ENCODE data around the gene MAP2K5. TPM values are rescaled to one million over a fixed set of nuclear protein-coding genes. Genes with fewer than 3 reads are reported as not detected.

Gene MAP2K5
- total RNA-seq, 2 donors from 2014 or later, result 20.0 to 23.9 TPM

DNA sequence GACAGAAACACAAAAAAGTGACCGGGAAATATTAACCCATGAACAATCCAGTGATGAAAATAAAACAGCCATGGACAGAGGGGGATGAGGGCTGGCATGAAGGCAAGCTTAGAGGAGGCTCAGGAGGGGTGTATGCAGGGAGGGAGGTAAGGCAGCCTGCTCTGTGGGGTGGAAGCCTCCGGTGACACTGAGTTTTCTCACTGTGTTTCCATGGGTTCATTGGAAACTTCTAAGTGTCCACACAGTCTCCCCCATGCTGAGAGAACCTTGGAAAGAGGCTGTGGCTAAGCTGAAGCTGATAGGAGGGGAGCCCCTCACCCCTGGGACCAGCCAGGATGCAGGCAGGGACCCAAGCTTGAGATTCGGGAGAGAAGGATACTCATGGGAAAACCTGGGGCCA, 276.0 kb downstream of the MAP2K5 start:
- Mint-ChIP-seq H3K27ac (no peak overlapping the region), H3K9me3 (no peaks in the 10 kb centered on the region), H3K36me3 (peaks cover 0 to 12% of the 10 kb centered on the region in 2 donors)
- ATAC-seq (no peak), DNase-seq (ENCODE audit: low spot score in 2 of 2) (no peak)

DNA sequence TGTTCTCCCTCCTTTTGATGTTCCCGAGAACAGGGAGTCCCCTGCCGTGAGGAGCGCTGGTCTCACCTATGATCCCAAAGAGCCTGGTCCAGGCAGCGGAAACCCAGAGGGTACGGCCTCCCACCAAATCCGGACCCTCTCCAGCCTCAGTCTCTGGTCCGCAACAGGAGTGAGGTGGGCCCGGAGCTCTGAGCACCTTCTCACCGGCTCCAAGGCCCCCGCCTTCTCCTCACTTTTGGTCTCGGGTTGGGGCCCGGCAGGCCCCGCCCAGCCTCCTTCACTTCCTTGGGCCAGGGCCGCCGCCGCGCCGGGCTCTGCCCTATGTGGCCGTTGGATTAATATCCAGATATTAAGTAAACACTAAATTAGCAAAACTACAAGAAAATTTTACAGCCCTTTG, 277.1 kb downstream of the MAP2K5 start:
- peaks cover 0 to 20% of the 10 kb centered on the region in 2 donors for H3K36me3 Mint-ChIP-seq
- DNase-seq (ENCODE audit: low spot score in 2 of 2), result no peak
- H3K27ac Mint-ChIP-seq, result no peak overlapping the region
- no peaks in the 10 kb centered on the region for H3K9me3 Mint-ChIP-seq
- ATAC-seq, result no peak

DNA sequence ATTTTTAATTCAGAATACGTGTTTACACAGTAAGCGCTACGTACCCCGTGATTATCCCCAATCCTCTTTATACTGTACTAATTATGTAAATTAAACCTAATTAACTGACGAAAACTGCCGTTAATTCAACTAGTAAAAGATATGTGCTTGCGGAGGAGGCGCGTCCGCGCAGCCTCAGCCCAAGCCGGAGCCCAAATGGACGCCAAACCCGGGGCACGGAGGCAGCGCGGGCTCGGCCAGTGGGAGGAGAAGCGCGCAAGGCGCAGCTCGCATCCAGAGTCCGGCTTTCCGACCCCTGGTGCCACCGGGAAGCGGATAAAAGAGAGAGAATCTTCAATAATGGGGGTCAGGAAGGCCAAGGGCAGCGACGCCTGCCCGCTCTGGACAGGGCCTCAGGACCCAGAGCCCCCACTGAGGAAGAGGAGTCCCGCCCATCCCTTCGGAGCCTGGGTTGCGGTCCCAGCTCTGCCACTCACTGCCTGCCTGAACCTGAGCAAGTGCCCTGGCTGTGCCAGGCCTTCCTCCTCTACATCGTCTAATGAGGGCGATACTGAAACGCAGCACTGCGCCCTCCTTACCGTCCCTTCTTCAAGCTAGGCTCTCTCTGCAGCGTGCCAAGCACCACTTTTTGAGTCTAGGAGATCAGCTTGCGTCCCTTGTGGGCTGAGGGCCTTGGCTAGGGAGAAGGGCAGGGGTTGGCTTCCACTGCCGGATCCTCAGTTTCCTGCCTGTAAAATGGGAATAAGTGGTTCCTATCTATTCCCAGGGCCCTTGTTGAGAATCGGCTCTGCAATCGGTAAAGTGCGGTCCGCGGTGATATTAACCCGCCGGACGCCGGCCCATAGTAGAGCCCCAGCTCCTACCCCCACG, 277.9 kb downstream of the MAP2K5 start:
- no peak overlapping the region for H3K27ac Mint-ChIP-seq
- no peaks in the 10 kb centered on the region for H3K9me3 Mint-ChIP-seq
- ATAC-seq (no peak), DNase-seq (ENCODE audit: low spot score in 2 of 2) (no peak)
- peaks cover 0 to 19% of the 10 kb centered on the region in 2 donors for H3K36me3 Mint-ChIP-seq

DNA sequence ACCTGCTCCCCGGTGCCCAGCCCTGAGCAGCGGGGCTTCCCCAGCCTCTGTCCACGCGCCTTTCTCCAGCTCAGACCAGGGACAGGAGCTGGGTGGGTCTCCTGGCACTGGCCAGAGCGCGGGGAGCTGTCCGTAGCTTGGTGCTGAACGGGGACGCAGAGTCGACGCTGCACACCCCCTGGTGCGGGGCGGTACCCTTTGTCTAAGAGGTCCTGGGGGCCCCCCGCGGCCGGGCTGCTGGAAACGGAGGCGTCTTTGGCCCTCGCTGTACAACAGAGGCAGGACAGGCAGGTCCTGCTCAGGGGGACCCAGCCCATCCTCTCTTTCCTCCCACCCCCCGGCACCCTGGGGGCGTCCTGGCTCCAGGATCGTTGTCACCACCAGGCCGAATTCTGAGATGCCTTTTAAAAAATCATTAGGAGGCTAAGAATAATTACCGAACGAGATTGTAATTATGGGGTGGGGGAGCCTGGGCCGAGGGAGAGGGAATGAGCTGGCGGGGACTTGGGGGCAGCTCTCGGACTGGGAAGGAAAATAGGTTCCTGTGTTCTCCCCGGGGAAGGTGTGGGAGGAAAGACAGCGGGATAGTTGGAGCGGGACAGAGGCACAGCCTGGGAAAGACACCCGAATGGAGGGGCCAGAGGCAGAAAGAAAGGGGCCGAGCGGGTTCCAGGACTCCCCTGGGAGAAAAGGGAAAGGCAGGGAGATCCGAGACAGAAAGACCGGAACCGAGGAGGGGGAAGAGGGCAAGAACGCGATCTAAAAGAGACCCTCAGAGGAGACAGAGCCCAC, 278.7 kb downstream of the MAP2K5 start:
- no peaks in the 10 kb centered on the region for H3K9me3 Mint-ChIP-seq
- peak in 1 of 2 donors; percentile 52 for DNase-seq (ENCODE audit: low spot score in 2 of 2)
- peaks cover 2 to 20% of the 10 kb centered on the region in 2 donors for H3K36me3 Mint-ChIP-seq
- peak; percentile 23 to 36 for ATAC-seq
- peak overlapping the region in 1 of 2 donors; percentile 47 for H3K27ac Mint-ChIP-seq

DNA sequence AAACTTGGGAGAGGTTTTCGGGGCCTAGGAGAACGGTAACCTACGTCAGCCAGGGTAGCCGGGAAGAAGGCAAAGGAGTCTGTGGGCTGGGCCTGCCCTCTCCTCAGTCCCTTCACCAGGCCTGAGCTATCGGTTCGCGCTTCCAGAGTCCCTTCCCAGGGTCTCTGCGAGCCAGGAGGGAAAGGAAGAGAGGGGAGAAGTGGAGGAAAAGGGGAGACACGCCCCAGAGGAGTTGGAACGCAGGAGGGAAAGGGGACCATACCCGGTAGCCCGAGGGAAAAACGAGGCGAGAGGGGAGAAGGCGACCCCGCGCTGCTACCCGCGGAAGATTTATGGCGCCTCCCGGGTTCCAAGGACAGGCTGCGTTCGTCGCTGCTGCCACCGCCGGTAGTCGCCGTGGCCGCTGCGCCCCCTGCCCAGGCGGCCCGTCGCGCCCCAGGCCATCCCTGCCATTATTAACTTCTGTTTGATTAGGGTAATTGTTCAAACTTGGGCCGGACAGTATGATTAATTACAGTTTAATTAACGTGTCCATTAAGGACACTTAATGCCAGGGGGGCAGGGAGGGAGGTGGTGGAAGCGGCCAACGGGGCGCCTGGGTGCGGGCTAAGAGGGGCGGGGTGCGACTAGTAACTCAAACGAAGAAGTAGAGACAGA, 279.4 kb downstream of the MAP2K5 start:
- H3K9me3 Mint-ChIP-seq, result no peaks in the 10 kb centered on the region
- ATAC-seq (no peak), DNase-seq (ENCODE audit: low spot score in 2 of 2) (peak in 1 of 2 donors; percentile 24)
- peaks cover 5 to 21% of the 10 kb centered on the region in 2 donors for H3K36me3 Mint-ChIP-seq
- H3K27ac Mint-ChIP-seq, result peak overlapping the region in 1 of 2 donors; percentile 47

DNA sequence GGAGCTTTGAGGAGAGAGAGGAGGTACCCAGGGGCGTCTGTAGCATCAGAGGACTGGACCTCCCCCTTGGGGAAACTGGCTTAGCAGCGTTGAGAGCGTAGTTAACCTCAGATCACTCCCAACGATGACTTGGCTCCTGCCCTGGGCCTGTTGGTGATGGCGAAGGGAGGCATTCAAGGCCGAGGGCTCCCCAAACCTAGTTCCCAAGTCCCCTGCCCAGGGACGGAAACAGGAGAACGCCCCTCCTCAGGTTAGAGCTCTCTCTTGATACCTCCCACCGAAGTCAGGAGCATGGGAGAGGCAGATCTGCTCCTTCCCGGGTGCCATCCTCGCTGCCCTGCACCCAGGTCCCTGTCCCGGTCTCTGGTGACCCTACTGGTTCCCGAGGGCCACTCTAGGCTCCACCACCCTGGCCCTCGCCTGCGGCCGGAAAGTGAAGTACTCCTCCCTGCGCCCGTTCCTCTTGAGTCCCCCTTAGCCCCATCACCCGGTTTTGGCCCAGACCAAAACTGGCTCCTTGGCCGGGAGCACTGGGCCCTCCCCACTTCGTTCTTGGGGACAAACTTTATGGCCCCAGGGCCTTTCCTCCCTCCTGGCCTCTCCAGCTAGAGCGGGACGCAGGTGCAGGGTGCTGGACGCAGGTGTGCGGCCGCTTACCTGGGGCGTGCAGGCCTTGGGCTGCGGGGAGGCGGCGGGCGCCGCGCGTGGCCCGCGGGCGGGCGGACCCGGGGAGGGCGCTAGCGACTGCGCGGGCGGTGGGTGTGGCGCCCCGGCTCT, 280.2 kb downstream of the MAP2K5 start:
- DNase-seq (ENCODE audit: low spot score in 2 of 2), result no peak
- no peak overlapping the region for H3K27ac Mint-ChIP-seq
- ATAC-seq, result peak; percentile 8 to 37
- H3K36me3 Mint-ChIP-seq, result peaks cover 5 to 21% of the 10 kb centered on the region in 2 donors
- H3K9me3 Mint-ChIP-seq, result no peaks in the 10 kb centered on the region

DNA sequence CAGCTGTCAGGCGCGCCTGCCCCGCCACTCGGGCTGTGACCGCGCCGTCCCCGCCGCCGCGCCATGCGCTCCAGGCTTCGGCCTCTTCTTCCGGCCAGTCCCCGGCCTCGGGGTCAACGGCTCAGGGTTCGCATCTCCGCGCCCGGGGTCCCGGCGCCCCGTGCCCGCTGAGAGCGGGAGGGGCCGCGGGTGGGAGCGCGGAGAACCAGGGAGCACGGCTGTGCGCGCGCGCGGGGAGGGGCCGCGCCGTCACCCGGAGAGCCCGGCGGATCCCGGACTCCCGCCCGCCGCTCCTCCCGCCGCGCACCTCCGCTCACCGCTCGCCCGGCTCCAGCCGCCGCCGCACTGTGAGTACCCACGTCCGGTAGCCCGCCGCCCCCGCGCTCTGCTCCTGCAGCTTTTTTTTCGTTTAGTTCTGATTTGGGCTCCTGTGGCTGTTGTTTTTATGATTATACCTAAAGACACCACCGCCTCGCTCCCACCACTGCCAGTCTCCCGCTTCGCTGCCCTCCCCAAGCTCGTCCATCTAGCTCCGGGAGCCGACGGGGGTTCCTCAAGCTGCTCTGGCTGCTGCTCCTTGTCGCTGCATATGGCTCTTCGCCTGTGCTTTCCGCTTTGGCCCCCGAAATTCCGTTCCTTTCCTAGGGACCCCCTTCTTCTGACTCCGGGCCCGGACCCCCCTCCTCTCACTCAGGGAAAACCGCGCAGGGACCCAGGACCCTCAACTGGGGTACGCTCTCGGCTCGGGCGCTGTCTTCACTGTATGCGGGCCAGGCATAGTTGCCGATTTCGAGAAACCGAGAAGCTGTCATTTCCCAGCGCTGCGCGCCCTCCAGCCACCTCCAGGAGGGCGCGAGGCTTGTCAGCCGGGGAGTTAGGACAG, 281.1 kb downstream of the MAP2K5 start:
- H3K36me3 Mint-ChIP-seq, result peaks cover 5 to 21% of the 10 kb centered on the region in 2 donors
- DNase-seq (ENCODE audit: low spot score in 2 of 2) (peak in 1 of 2 donors; percentile 15), ATAC-seq (peak in 1 of 2 donors; percentile 60)
- peak overlapping the region in 1 of 2 donors; percentile 80 for H3K27ac Mint-ChIP-seq
- no peaks in the 10 kb centered on the region for H3K9me3 Mint-ChIP-seq

DNA sequence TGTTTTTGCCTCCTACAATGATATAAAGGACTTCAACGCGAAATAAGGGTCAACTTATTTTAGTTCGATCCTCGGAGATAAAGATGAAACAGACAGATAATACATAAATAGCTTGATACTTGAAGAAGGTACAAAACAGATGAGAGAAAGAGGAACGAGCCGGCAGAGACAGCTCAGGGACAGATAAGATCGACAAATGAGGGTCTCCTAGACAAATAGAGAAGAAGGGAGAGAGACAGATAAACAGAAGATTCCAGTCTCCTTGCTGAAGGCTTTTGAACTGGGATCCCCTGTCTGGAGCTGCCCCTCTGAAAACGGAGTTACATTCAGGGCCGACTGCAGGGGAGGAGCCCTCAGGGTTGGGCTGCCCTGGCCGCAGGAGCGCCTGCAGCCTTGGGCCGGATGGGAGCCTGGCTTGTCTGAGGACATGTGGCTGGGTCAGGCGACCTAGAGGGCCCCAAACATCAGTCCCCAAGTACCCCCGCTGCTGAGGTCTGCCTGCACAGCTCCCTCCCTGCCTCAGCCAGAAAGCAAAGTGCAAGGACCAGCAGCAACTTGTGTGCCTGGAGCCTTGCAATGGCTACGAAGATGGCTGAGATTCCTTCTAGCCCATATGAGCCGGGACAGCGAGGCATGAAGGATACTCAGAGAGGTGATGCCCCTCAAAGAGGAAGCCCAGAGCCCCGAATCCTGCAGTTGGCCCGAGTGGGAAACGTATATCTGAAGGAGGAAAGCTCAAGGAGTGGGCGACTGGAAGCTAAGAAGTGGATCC, 281.9 kb downstream of the MAP2K5 start:
- ATAC-seq (no peak), DNase-seq (ENCODE audit: low spot score in 2 of 2) (peak in 1 of 2 donors; percentile 17)
- Mint-ChIP-seq H3K27ac (peak overlapping the region in 1 of 2 donors; percentile 80), H3K9me3 (no peaks in the 10 kb centered on the region), H3K36me3 (peaks cover 5 to 21% of the 10 kb centered on the region in 2 donors)

DNA sequence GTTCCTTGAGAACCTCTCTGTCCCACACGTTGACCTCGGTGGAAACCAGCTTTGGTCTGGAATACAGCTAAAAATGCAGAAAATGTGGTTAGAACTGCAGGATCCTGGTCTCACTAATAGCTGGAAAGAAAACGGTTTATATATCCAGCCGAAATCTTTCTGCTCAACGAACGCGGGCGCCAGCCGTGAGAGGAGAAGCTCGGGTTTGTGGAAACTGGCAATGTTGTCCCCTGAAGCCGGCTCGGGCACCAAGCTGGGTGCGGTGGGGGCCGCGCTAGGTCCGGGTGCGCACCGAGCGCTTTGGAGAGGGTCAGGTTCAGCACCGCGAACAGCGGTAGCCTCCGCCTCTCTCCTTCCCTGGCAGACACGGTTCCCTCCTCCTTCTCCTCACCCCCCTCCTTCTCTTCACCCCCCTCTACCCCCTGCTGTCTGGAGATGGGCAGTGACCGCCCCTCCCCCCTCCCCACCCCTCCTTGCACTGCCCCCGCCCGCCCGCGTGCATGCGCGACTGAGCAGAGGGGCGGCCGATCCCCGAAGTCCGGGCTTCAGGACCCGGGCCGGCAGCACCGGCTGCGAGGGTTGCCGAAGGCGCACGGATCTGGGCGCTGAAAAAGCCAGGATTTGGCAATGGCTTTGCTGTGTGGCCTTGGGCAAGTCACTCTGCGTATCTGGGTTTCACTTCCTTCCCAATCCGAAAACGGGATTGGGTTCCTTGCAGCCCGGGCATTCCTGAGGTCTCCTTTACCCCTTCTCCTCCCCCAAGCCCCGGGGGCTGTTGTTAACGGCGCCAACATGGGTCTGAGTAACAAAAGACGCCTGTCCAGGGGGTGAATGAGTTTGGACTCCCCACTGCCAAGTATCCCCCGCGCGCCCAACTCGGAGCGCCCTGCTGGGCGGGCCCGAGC, 282.7 kb downstream of the MAP2K5 start, which contains the start of gene SKOR1:
Gene SKOR1 (plus strand): TSS at position 534 of the 905 bp plus-strand sequence. CDS start 94 bp downstream, at position 628.
- Mint-ChIP-seq H3K36me3 (peaks cover 5 to 21% of the 10 kb centered on the region in 2 donors), H3K9me3 (no peaks in the 10 kb centered on the region), H3K27ac (peak within 1 kb of the TSS in 1 of 2 donors; percentile 95)
- ATAC-seq, result no peak
- peak in 1 of 2 donors; percentile 40 for DNase-seq (ENCODE audit: low spot score in 2 of 2)

DNA sequence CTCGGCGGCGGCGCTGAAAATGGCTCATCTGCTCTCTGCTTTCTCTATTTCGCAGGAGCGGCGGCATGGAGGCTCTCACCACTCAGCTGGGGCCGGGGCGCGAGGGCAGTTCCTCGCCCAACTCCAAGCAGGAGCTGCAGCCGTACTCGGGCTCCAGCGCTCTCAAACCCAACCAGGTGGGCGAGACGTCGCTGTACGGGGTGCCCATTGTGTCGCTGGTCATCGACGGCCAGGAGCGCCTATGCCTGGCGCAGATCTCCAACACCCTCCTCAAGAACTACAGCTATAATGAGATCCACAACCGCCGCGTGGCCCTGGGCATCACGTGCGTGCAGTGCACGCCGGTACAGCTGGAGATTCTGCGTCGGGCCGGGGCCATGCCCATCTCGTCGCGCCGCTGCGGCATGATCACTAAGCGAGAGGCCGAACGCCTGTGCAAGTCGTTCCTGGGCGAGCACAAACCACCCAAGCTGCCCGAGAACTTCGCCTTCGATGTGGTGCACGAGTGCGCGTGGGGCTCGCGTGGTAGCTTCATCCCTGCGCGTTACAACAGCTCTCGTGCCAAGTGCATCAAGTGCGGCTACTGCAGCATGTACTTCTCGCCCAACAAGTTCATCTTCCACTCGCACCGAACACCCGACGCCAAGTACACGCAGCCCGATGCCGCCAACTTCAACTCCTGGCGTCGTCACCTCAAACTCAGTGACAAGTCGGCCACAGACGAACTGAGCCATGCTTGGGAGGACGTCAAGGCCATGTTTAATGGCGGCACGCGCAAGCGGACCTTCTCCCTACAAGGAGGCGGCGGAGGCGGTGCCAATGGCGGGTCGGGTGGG, 283.6 kb downstream of the MAP2K5 start:
- Mint-ChIP-seq H3K9me3 (no peaks in the 10 kb centered on the region), H3K27ac (peak overlapping the region in 1 of 2 donors; percentile 95), H3K36me3 (peaks cover 5 to 16% of the 10 kb centered on the region in 2 donors)
- ATAC-seq, result no peak
- peak in 1 of 2 donors; percentile 37 for DNase-seq (ENCODE audit: low spot score in 2 of 2)

DNA sequence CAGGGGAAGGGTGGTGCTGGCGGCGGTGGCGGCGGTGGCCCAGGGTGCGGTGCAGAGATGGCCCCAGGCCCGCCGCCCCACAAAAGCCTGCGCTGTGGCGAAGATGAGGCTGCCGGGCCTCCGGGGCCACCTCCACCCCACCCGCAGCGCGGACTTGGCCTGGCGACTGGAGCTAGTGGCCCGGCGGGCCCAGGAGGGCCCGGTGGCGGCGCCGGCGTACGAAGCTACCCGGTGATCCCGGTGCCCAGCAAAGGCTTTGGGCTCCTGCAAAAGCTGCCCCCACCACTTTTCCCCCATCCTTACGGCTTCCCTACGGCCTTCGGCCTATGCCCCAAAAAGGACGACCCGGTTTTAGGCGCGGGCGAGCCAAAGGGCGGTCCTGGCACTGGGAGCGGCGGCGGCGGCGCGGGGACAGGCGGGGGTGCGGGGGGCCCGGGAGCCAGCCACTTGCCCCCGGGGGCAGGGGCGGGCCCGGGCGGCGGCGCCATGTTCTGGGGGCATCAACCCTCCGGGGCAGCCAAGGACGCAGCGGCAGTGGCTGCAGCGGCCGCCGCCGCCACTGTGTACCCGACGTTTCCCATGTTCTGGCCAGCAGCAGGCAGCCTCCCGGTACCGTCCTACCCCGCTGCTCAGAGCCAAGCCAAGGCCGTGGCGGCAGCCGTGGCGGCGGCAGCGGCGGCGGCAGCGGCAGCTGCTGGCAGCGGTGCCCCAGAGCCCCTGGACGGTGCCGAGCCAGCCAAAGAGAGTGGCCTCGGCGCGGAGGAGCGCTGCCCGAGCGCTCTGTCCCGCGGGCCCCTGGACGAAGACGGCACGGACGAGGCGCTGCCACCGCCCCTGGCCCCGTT, 284.4 kb downstream of the MAP2K5 start:
- ATAC-seq (no peak), DNase-seq (ENCODE audit: low spot score in 2 of 2) (peak in 1 of 2 donors; percentile 20)
- Mint-ChIP-seq H3K27ac (no peak overlapping the region), H3K9me3 (no peaks in the 10 kb centered on the region), H3K36me3 (peaks cover 5 to 16% of the 10 kb centered on the region in 2 donors)

Measured in activated naive CD4-positive, alpha-beta T cell treated with anti-CD3 and anti-CD28 coated beads, Interleukin-2, amount 50 U/mL, for 72 hours (primary cell).